Measurements from ENCODE around the gene UBAC2. TPM values are rescaled to one million over a fixed set of nuclear protein-coding genes. Genes with fewer than 3 reads are reported as not detected.

The UBAC2 gene
- total and polyA plus RNA-seq, 2 donors (not counting 3 experiments of a cell fraction or from before 2014, with no cell fraction given) = 45.7 to 54.4 TPM

- H3K9me1 ChIP-seq (replicated peaks; ENCODE audit: control insufficient read depth, extremely low read depth, insufficient read depth, low read length) = no peaks in the 10 kb centered on the region
- dilution Hi-C loops (cut with MboI; ENCODE audit: extremely low pct_ligation_motif_present, low sequenced_read_pairs) = no loop called here
- no peaks in the 10 kb centered on the region for H3K4me1 ChIP-seq (ENCODE audit: control insufficient read depth, extremely low read depth, insufficient read depth, low read length)
- TF ChIP-seq EZH2 (IDR thresholded peaks at IDR 0.05; ENCODE audit: borderline replicate concordance, low read depth, low read length, severe bottlenecking) = no peak
- no peak for TF ChIP-seq MYC (IDR thresholded peaks at IDR 0.05; ENCODE audit: low read depth, low read length)
- no peak for TF ChIP-seq MAX (IDR thresholded peaks at IDR 0.05; ENCODE audit: insufficient read depth, insufficient read length)
- TF ChIP-seq FOS (IDR thresholded peaks at IDR 0.05; ENCODE audit: borderline replicate concordance, insufficient read depth, low read length) = no peak
- no peak for TF ChIP-seq POLR2A (IDR thresholded peaks at IDR 0.05; ENCODE audit: low read depth, low read length)
- no peak for TF ChIP-seq JUN (IDR thresholded peaks at IDR 0.05; ENCODE audit: borderline replicate concordance, insufficient read depth, insufficient read length, low read depth)
- TF ChIP-seq GATA2 (IDR thresholded peaks at IDR 0.05; ENCODE audit: insufficient read depth, insufficient read length, low read depth, low read length) = no peak
- TF ChIP-seq POLR2AphosphoS5 (IDR thresholded peaks at IDR 0.05; ENCODE audit: insufficient read depth, low read depth, low read length) = no peak
- no peak for TF ChIP-seq CTCF (IDR thresholded peaks at IDR 0.05; ENCODE audit: extremely low read depth in 1 of 2, insufficient read depth in 1 of 2, low read depth in 1 of 2, low read length in 2 of 2)
- H3K4me2 ChIP-seq (ENCODE audit: insufficient read depth, low read length) = no peak overlapping the region
- ChIA-PET POLR2A (no interaction called here), CTCF (no interaction called here)
- no TSS peak for BruUV-seq (replicated peaks)
- H3K36me3 ChIP-seq (ENCODE audit: control insufficient read depth in 2 of 2, extremely low read depth in 1 of 2, insufficient read depth in 2 of 2, low read length in 2 of 2) = no peaks in the 10 kb centered on the region
- no peak overlapping the region for H2AFZ ChIP-seq (ENCODE audit: low read depth, low read length)
- H4K20me1 ChIP-seq (replicated peaks; ENCODE audit: control insufficient read depth, extremely low read depth, insufficient read depth, low read length) = no peaks in the 10 kb centered on the region
- no peak overlapping the region for H3K4me3 ChIP-seq (replicated peaks in 1 of 3; ENCODE audit: insufficient read depth in 1 of 3, low read depth in 1 of 3, low read length in 3 of 3)
- H3K9ac ChIP-seq (replicated peaks; ENCODE audit: extremely low read depth, insufficient read depth, low read length) = no peak overlapping the region
- H3K27ac ChIP-seq (ENCODE audit: insufficient read depth, low read depth, low read length) = no peak overlapping the region
- DNase-seq (ENCODE audit: low read depth, low spot score) (no peak), FAIRE-seq (no peak)
- H3K79me2 ChIP-seq (ENCODE audit: control insufficient read depth, insufficient read depth, low read length) = no peaks in the 10 kb centered on the region
- peaks cover 3 to 8% of the 10 kb centered on the region in 2 experiments for H3K27me3 ChIP-seq (ENCODE audit: control insufficient read depth in 2 of 2, insufficient read depth in 2 of 2, low read length in 2 of 2)
- H3K9me3 ChIP-seq (replicated peaks; ENCODE audit: control insufficient read depth, insufficient read depth, low read length) = no peaks in the 10 kb centered on the region
- intact Hi-C loops (cut with micrococcal nuclease) = no loop called here
These were observed 219.1 kb downstream of the UBAC2 start for GRCh38 chr13:99419591-99420243.
